Liver (tissue), 9 donors: ENCODE results near the gene TIAM2. TPM values are rescaled to one million over a fixed set of nuclear protein-coding genes. Genes with fewer than 3 reads are reported as not detected.

Source experiments
- DNase-seq: peaks from one replicate; pipeline ENCODE4 v3.0.0-alpha.2; 2017; ENCODE audit warnings: low spot score
- H3K27ac ChIP-seq, 2 donors: one replicate each; pipeline ENCODE4 v1.7.0; 2013; ENCODE audit warnings: inconsistent platforms in 2 of 2, low read length in 2 of 2, control low read depth in 1 of 2, low read depth in 1 of 2, mild to moderate bottlenecking in 1 of 2
- H3K27me3 ChIP-seq, 4 donors: one replicate each; pipeline versions ENCODE4 v1.6.1 to v1.7.0; 2013; ENCODE audit warnings: low read length in 3 of 4, inconsistent platforms in 1 of 4, mild to moderate bottlenecking in 1 of 4, moderate library complexity in 1 of 4; ENCODE audit not compliant: control insufficient read depth in 4 of 4, insufficient read depth in 4 of 4
- H3K36me3 ChIP-seq, 4 donors: one replicate each; pipeline versions ENCODE4 v1.6.1 to v1.7.0; 2013; ENCODE audit warnings: low read length in 3 of 4, mild to moderate bottlenecking in 3 of 4, low read depth in 1 of 4, moderate library complexity in 1 of 4; ENCODE audit not compliant: control insufficient read depth in 4 of 4, insufficient read depth in 3 of 4
- H3K4me1 ChIP-seq, 4 donors: one replicate each; pipeline versions ENCODE4 v1.6.1 to v1.7.0; 2013; ENCODE audit warnings: low read length in 3 of 4, mild to moderate bottlenecking in 3 of 4, moderate library complexity in 1 of 4; ENCODE audit not compliant: control insufficient read depth in 4 of 4, insufficient read depth in 4 of 4
- H3K4me3 ChIP-seq, 3 donors: one replicate each; pipeline versions ENCODE4 v1.6.1 to v1.7.0; 2013; ENCODE audit warnings: low read length in 3 of 3, control low read depth in 1 of 3, low read depth in 1 of 3, mild to moderate bottlenecking in 1 of 3
- H3K9ac ChIP-seq, 2 donors: one replicate each; pipeline ENCODE4 v1.7.0; 2013; ENCODE audit warnings: low read length in 2 of 2, mild to moderate bottlenecking in 2 of 2, moderate library complexity in 2 of 2, control low read depth in 1 of 2, low read depth in 1 of 2
- H3K9me3 ChIP-seq, 4 donors: one replicate each; pipeline versions ENCODE4 v1.6.1 to v1.7.0; 2013; ENCODE audit warnings: low read length in 3 of 4; ENCODE audit not compliant: control insufficient read depth in 4 of 4
- EGR1 ChIP-seq, 2 donors: IDR thresholded peaks; 2 replicates each; pipeline ENCODE4 v1.6.1; 2016 to 2018; ENCODE audit warnings: antibody characterized with exemption in 2 of 2, low read depth in 2 of 2
- FOXA1 ChIP-seq: IDR thresholded peaks from 2 replicates; pipeline ENCODE4 v1.6.1; 2016; ENCODE audit warnings: antibody characterized with exemption
- FOXA2 ChIP-seq: IDR thresholded peaks from 2 replicates; pipeline ENCODE4 v1.6.1; 2016; ENCODE audit warnings: antibody characterized with exemption
- GABPA ChIP-seq, 2 donors: IDR thresholded peaks in 1 of 2; conservative IDR thresholded peaks in 1 of 2; 2 replicates each; pipeline ENCODE4 v1.6.1; 2016; ENCODE audit warnings: antibody characterized with exemption in 2 of 2, mild to moderate bottlenecking in 1 of 2, moderate library complexity in 1 of 2
- HNF4G ChIP-seq: IDR thresholded peaks from 2 replicates; pipeline ENCODE4 v1.6.1; 2016; ENCODE audit warnings: antibody characterized with exemption
- JUND ChIP-seq, 2 donors: IDR thresholded peaks; 2 replicates each; pipeline ENCODE4 v1.6.1; 2016; ENCODE audit warnings: antibody characterized with exemption in 2 of 2
- NR2F2 ChIP-seq: IDR thresholded peaks from 2 replicates; pipeline ENCODE4 v1.6.1; 2016; ENCODE audit warnings: antibody characterized with exemption
- RXRA ChIP-seq, 2 donors: IDR thresholded peaks; 2 replicates each; pipeline ENCODE4 v1.6.1; 2017 to 2018; ENCODE audit warnings: antibody characterized with exemption in 2 of 2, mild to moderate bottlenecking in 1 of 2
- SP1 ChIP-seq: IDR thresholded peaks from 2 replicates; pipeline ENCODE4 v1.6.1; 2018; ENCODE audit warnings: antibody characterized with exemption, mild to moderate bottlenecking
- TAF1 ChIP-seq: conservative IDR thresholded peaks from 2 replicates; pipeline ENCODE4 v1.6.1; 2016; ENCODE audit warnings: antibody characterized with exemption, mild to moderate bottlenecking
- YY1 ChIP-seq: IDR thresholded peaks from 2 replicates; pipeline ENCODE4 v1.6.1; 2016; ENCODE audit warnings: antibody characterized with exemption, mild to moderate bottlenecking
- WGBS: extraction: QIAGEN DNeasy Blood & Tissue Kit; methylation state at CpG from one replicate; pipeline ENCODE4 v1.1.7; 2013; 5-methylcytosine and 5-hydroxymethylcytosine counted together
- polyA plus RNA-seq, 2 donors: library from polyadenylated mRNA; stranded (reverse) in 1 of 2; unstranded in 1 of 2; fragments of 200-250 nt in 1 of 2; fragments of >200 nt in 1 of 2; fragmentation: Nextera tagmentation in 1 of 2; extraction: Ambion mirVana in 1 of 2; gene quantifications; one replicate each; pipeline versions ENCODE4 v1.2.1 to v1.2.3, GENCODE V29; 2013 to 2015
- total RNA-seq, 2 donors: library from RNA; depleted of rRNA; stranded (reverse); fragments of >200 nt; gene quantifications; one replicate each; pipeline ENCODE4 v1.2.3, GENCODE V29; 2014
- TF ChIP-seq, protein P1 (sequence below): IDR thresholded peaks from 2 replicates; pipeline ENCODE4 v1.6.1; 2016; ENCODE audit warnings: antibody characterized with exemption
- TF ChIP-seq, protein P2 (sequence below): IDR thresholded peaks from 2 replicates; pipeline ENCODE4 v1.6.1; 2016; ENCODE audit warnings: antibody characterized with exemption
- TF ChIP-seq, protein P3 (sequence below): fragments of 150-350 bp; IDR thresholded peaks from 2 replicates; pipeline ENCODE4 v1.5.1; 2017; ENCODE audit warnings: improper control_type of control experiment, low read depth, low read length; ENCODE audit not compliant: missing input control
- TF ChIP-seq, protein P4 (sequence below): IDR thresholded peaks from 2 replicates; pipeline ENCODE4 v1.6.1; 2016; ENCODE audit warnings: antibody characterized with exemption
- donor health status: healthy.
- donor health status: healthy.
- donor health status: healthy.
- donor health status: healthy.
- donor health status: healthy.

TIAM2 gene
- total RNA-seq (1 to 10 TPM; 3.1 to 3.7 TPM), polyA plus RNA-seq (1 to 10 TPM in 1 of 2 donors, under 1 TPM in 1; 0.62 to 1.8 TPM)

DNA sequence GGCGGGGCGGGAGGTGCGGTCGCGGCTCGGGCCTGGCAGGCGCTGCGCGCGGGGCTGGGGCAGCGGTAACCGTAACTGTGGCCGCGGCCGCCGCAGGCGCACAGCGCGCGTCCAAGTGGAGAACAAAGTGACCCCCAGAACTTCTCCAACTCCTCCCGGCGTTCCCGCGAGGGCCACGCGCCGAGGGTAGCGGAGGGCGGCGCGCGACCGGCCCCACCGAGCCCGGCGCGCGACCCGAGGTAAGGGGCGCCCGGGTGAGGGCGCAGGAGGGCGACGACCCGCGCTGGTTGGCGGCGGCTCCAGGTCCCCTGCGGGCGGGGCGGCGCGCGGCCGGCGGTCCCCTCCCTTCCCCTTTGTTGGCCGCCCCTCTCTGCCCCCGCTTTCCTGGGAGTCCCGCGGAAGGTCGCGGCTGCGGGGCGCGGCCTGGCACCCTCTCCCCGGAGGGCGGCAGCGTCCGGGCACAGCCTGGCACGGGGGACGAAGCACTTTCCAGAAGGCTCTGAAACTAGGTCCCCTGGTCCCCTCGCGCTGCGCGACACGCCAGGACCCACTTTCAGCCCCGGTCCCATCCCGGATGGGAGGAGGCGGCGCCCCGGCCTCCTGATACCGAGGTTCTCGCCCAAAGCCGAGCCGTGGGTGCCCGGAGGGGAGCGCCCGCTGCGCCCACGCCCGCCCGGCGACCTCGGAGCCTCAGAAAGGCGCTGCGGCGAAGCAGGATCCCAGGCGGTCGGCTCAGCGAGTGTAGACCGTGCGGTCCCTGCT, at the start of gene TIAM2:
Gene TIAM2 (plus strand): TSS at position 62 of the 762 bp plus-strand sequence. CDS start 133,909 bp downstream, outside the sequence.
- no peak within 1 kb of the TSS for H3K9ac ChIP-seq
- WGBS, result 2% methylated on average over 102 of the region's 102 CpGs
- H3K9me3 ChIP-seq, result no peaks in the 10 kb centered on the region
- no peaks in the 10 kb centered on the region for H3K36me3 ChIP-seq
- peaks cover 0 to 14% (median 8%) of the 10 kb centered on the region in 4 donors for H3K27me3 ChIP-seq
- H3K4me3 ChIP-seq, result peak within 1 kb of the TSS in 2 of 3 donors; percentile 8 to 52
- H3K27ac ChIP-seq, result no peak within 1 kb of the TSS
- TF ChIP-seq YY1 (no peak), EGR1 (IDR thresholded peaks at IDR 0.05; ENCODE audit: low read depth in 2 of 2) (no peak)
- TF ChIP-seq, protein P1, sequence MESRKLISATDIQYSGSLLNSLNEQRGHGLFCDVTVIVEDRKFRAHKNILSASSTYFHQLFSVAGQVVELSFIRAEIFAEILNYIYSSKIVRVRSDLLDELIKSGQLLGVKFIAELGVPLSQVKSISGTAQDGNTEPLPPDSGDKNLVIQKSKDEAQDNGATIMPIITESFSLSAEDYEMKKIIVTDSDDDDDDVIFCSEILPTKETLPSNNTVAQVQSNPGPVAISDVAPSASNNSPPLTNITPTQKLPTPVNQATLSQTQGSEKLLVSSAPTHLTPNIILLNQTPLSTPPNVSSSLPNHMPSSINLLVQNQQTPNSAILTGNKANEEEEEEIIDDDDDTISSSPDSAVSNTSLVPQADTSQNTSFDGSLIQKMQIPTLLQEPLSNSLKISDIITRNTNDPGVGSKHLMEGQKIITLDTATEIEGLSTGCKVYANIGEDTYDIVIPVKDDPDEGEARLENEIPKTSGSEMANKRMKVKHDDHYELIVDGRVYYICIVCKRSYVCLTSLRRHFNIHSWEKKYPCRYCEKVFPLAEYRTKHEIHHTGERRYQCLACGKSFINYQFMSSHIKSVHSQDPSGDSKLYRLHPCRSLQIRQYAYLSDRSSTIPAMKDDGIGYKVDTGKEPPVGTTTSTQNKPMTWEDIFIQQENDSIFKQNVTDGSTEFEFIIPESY, result no peak
- TF ChIP-seq, protein P2, sequence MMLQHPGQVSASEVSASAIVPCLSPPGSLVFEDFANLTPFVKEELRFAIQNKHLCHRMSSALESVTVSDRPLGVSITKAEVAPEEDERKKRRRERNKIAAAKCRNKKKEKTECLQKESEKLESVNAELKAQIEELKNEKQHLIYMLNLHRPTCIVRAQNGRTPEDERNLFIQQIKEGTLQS, result no peak
- no peak for DNase-seq
- H3K4me1 ChIP-seq, result peaks cover 5 to 16% (median 11%) of the 10 kb centered on the region in 4 donors

DNA sequence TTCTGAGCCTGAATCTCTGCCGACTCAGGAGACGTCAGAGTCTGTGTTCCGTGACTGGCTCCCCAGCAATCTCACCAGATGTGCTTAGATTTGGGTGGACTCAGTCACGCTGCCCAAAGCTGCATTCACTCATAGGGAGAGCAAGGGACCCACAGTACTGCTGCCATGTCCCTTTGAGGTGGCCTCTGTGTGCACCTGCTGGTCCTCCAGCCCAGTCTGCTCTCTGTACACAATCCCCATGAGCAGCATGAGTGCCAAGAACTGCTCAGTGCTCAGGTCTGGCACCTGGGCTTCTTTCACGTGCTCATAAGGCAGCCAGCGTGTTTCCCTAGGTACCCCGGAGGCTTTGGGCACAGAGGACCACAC, 44.2 kb upstream of the TIAM2 start:
- WGBS, result 94% methylated on average over 7 of the region's 7 CpGs
- Histone ChIP-seq H3K36me3 (no peaks in the 10 kb centered on the region), H3K4me1 (no peaks in the 10 kb centered on the region), H3K9me3 (no peaks in the 10 kb centered on the region), H3K27ac (no peak overlapping the region), H3K4me3 (no peak overlapping the region), H3K27me3 (no peaks in the 10 kb centered on the region), H3K9ac (no peak overlapping the region)
- TF ChIP-seq NR2F2, result no peak
- no peak for TF ChIP-seq SP1
- no peak for TF ChIP-seq FOXA1
- no peak for TF ChIP-seq JUND (IDR thresholded peaks at IDR 0.05)
- no peak for TF ChIP-seq GABPA (IDR thresholded peaks at IDR 0.05 in 1 of 2, conservative IDR thresholded peaks at IDR 0.05 in 1 of 2)
- TF ChIP-seq, protein P1, result no peak
- TF ChIP-seq TAF1, result no peak
- TF ChIP-seq RXRA (IDR thresholded peaks at IDR 0.05), result no peak
- no peak for TF ChIP-seq FOXA2
- TF ChIP-seq, protein P3, sequence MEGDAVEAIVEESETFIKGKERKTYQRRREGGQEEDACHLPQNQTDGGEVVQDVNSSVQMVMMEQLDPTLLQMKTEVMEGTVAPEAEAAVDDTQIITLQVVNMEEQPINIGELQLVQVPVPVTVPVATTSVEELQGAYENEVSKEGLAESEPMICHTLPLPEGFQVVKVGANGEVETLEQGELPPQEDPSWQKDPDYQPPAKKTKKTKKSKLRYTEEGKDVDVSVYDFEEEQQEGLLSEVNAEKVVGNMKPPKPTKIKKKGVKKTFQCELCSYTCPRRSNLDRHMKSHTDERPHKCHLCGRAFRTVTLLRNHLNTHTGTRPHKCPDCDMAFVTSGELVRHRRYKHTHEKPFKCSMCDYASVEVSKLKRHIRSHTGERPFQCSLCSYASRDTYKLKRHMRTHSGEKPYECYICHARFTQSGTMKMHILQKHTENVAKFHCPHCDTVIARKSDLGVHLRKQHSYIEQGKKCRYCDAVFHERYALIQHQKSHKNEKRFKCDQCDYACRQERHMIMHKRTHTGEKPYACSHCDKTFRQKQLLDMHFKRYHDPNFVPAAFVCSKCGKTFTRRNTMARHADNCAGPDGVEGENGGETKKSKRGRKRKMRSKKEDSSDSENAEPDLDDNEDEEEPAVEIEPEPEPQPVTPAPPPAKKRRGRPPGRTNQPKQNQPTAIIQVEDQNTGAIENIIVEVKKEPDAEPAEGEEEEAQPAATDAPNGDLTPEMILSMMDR, result no peak
- TF ChIP-seq, protein P2, result no peak
- no peak for TF ChIP-seq HNF4G
- TF ChIP-seq YY1, result no peak
- TF ChIP-seq, protein P4, sequence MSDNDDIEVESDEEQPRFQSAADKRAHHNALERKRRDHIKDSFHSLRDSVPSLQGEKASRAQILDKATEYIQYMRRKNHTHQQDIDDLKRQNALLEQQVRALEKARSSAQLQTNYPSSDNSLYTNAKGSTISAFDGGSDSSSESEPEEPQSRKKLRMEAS, result no peak
- no peak for DNase-seq
